CD4-positive, alpha-beta T cell (primary cell): Measurements from ENCODE around the gene RAB9B. TPM values are rescaled to one million over a fixed set of nuclear protein-coding genes. Genes with fewer than 3 reads are reported as not detected.

Experiments used
- ATAC-seq: fragments of 200-7000 bp; cut with Tn5 transposase; one replicate; pipeline ENCODE4 v1.10.0; 2022; ENCODE audit warnings: mild to moderate bottlenecking; ENCODE audit not compliant: poor library complexity
- CTCF ChIA-PET: fragments of 350-600 bp; sonication (Branson Sonifier 250); formaldehyde crosslinking; loops from one replicate; lab custom pipeline; 2021; ENCODE audit warnings: antibody characterized with exemption, inconsistent platforms; lab: Charles Lee
- POLR2A ChIA-PET: fragments of 350-600 bp; sonication (Branson Sonifier 250); formaldehyde crosslinking; loops from one replicate; lab custom pipeline; 2021; ENCODE audit warnings: antibody characterized with exemption, inconsistent platforms; lab: Charles Lee
- DNase-seq, 14 experiments: peaks; one replicate each; pipeline ENCODE4 v3.0.0-alpha.2; 2013 to 2020; ENCODE audit warnings: mixed read lengths in 2 of 14
- H3K27ac ChIP-seq, 2 donors: one replicate each; pipeline versions ENCODE4 v1.5.1 to v1.7.0; 2013; ENCODE audit warnings: low read length in 2 of 2, low read depth in 1 of 2, mild to moderate bottlenecking in 1 of 2
- H3K27me3 ChIP-seq, 2 experiments: 1 replicate in 1 of 2; 2 replicates in 1 of 2; pipeline versions ENCODE4 v1.6.1 to v1.7.0; 2013; ENCODE audit warnings: low read length in 2 of 2, control low read depth in 1 of 2, mild to moderate bottlenecking in 1 of 2, moderate library complexity in 1 of 2; ENCODE audit not compliant: insufficient read depth in 2 of 2, control insufficient read depth in 1 of 2
- H3K36me3 ChIP-seq: one replicate; pipeline ENCODE4 v1.6.1; 2013; ENCODE audit warnings: low read length, control low read depth; ENCODE audit not compliant: insufficient read depth
- H3K4me1 ChIP-seq: one replicate; pipeline ENCODE4 v1.6.1; 2013; ENCODE audit warnings: low read length, control low read depth; ENCODE audit not compliant: insufficient read depth
- H3K4me3 ChIP-seq: one replicate; pipeline ENCODE4 v1.5.1; 2013; ENCODE audit warnings: mild to moderate bottlenecking, low read length, moderate library complexity
- H3K9me3 ChIP-seq, 2 experiments: 1 replicate in 1 of 2; 2 replicates in 1 of 2; pipeline versions ENCODE4 v1.6.1 to v1.7.0; 2013; ENCODE audit warnings: low read length in 2 of 2, mild to moderate bottlenecking in 2 of 2, control low read depth in 1 of 2, moderate library complexity in 1 of 2; ENCODE audit not compliant: control insufficient read depth in 1 of 2, insufficient read depth in 1 of 2
- H3K27ac Mint-ChIP-seq: one replicate; pipeline ENCODE4 v1.8.0; 2020; ENCODE audit warnings: mixed read lengths
- H3K27me3 Mint-ChIP-seq: one replicate; pipeline ENCODE4 v1.8.0; 2021; ENCODE audit warnings: mixed read lengths
- H3K36me3 Mint-ChIP-seq: one replicate; pipeline ENCODE4 v1.8.0; 2021; ENCODE audit warnings: low read depth, mixed read lengths
- H3K4me1 Mint-ChIP-seq: one replicate; pipeline ENCODE4 v1.8.0; 2021; ENCODE audit warnings: low read depth, mixed read lengths
- H3K4me3 Mint-ChIP-seq: one replicate; pipeline ENCODE4 v1.8.0; 2020; ENCODE audit warnings: mild to moderate bottlenecking, mixed read lengths
- H3K9me3 Mint-ChIP-seq: one replicate; pipeline ENCODE4 v1.8.0; 2020; ENCODE audit warnings: mixed read lengths
- intact Hi-C, 2 experiments: fragments of 100-400 bp; cut with DNase I in 1 of 2; cut with micrococcal nuclease in 1 of 2; formaldehyde crosslinking; loops; one replicate each; pipeline versions ENCODE4 v1.15.1 to v1.9.0; 2023 to 2025; cut with DNase I, micrococcal nuclease
- total RNA-seq, 174 experiments: library from RNA in 2 of 174; stranded (reverse) in 2 of 174; gene quantifications; one replicate each; pipeline ENCODE4 v1.2.3 and lab custom pipeline; 2021 to 2026
- TF ChIP-seq, protein P1 (sequence below): fragments of 200-600 bp; IDR thresholded peaks from one replicate; pipeline ENCODE4 v1.8.0; 2022; ENCODE audit warnings: antibody characterized with exemption, mild to moderate bottlenecking

RAB9B gene
- total RNA-seq, 2 experiments from 2014 or later, result 0.11 TPM; not detected in 1

DNA sequence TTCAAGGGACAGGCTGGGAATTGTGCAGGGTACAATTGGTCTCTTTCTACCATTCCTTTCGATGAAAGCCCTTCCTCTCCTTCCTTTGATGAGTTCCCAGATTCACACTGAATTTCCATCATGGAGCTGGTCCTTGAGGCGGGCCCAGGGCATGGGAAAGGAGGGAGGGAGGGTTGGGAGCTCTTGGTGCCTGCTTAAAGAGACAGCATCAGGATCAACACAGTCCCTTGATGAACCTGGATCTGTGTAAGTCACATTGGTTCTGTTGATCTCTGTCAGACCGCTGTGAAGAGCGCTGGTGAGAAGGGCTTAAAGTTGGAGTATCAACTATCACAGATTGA, 51.0 kb downstream of the RAB9B start:
- POLR2A ChIA-PET, result no interaction called here
- TF ChIP-seq, protein P1, sequence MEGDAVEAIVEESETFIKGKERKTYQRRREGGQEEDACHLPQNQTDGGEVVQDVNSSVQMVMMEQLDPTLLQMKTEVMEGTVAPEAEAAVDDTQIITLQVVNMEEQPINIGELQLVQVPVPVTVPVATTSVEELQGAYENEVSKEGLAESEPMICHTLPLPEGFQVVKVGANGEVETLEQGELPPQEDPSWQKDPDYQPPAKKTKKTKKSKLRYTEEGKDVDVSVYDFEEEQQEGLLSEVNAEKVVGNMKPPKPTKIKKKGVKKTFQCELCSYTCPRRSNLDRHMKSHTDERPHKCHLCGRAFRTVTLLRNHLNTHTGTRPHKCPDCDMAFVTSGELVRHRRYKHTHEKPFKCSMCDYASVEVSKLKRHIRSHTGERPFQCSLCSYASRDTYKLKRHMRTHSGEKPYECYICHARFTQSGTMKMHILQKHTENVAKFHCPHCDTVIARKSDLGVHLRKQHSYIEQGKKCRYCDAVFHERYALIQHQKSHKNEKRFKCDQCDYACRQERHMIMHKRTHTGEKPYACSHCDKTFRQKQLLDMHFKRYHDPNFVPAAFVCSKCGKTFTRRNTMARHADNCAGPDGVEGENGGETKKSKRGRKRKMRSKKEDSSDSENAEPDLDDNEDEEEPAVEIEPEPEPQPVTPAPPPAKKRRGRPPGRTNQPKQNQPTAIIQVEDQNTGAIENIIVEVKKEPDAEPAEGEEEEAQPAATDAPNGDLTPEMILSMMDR, result no peak
- Histone ChIP-seq H3K4me1 (no peaks in the 10 kb centered on the region), H3K4me3 (no peak overlapping the region), H3K27ac (no peak overlapping the region), H3K36me3 (no peaks in the 10 kb centered on the region), H3K9me3 (no peaks in the 10 kb centered on the region), H3K27me3 (no peaks in the 10 kb centered on the region)
- H3K4me1 Mint-ChIP-seq, result no peaks in the 10 kb centered on the region
- intact Hi-C loops, result no loop called here
- H3K27me3 Mint-ChIP-seq, result peaks cover 8% of the 10 kb centered on the region
- no peak overlapping the region for H3K4me3 Mint-ChIP-seq
- no peak for DNase-seq
- CTCF ChIA-PET, result no interaction called here
- H3K27ac Mint-ChIP-seq, result no peak overlapping the region
- H3K36me3 Mint-ChIP-seq, result no peaks in the 10 kb centered on the region
- ATAC-seq, result no peak
- no peaks in the 10 kb centered on the region for H3K9me3 Mint-ChIP-seq

DNA sequence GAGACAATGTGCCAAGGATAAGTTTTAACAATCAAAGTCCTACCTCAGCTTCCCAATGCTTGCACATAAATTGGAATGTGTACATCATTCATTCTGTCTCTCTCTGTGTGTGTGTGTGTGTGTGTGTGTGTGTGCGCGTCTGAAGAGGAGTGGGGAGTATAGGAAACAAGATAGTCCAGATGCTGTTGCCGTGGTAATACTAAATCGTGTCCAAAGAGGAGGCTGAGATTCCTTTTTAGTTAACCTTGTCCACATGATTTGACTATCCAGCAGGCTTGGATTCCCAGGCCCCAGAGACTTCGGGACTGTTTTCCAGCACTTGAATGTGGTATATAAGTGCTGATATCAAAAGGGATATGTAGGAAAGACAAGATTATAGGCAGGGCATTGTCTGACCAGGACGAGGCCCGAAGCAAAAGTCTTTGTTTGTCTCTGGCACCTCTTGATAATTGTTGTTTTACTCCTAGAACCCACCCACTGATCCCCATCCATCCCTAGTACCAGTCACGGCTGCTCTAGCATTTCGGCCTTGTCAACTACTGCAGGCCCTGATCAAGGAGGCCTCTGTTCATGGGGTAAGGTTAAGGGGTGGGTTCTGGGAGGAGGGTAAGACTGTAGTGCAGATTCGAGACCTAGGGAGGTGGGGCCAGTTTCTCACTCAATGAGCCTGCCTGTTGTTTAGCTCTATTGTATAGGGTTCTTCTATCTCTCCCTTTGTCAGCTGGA, 51.6 kb downstream of the RAB9B start:
- no peaks in the 10 kb centered on the region for H3K4me1 ChIP-seq
- Mint-ChIP-seq H3K4me1 (no peaks in the 10 kb centered on the region), H3K4me3 (no peak overlapping the region), H3K27me3 (peaks cover 8% of the 10 kb centered on the region), H3K9me3 (no peaks in the 10 kb centered on the region), H3K36me3 (no peaks in the 10 kb centered on the region), H3K27ac (no peak overlapping the region)
- no peaks in the 10 kb centered on the region for H3K36me3 ChIP-seq
- H3K27me3 ChIP-seq, result no peaks in the 10 kb centered on the region
- H3K9me3 ChIP-seq, result no peaks in the 10 kb centered on the region
- no peak overlapping the region for H3K4me3 ChIP-seq
- POLR2A ChIA-PET, result no interaction called here
- ATAC-seq, result no peak
- TF ChIP-seq, protein P1, result no peak
- no peak overlapping the region for H3K27ac ChIP-seq
- CTCF ChIA-PET, result no interaction called here
- no peak for DNase-seq
- intact Hi-C loops, result no loop called here

DNA sequence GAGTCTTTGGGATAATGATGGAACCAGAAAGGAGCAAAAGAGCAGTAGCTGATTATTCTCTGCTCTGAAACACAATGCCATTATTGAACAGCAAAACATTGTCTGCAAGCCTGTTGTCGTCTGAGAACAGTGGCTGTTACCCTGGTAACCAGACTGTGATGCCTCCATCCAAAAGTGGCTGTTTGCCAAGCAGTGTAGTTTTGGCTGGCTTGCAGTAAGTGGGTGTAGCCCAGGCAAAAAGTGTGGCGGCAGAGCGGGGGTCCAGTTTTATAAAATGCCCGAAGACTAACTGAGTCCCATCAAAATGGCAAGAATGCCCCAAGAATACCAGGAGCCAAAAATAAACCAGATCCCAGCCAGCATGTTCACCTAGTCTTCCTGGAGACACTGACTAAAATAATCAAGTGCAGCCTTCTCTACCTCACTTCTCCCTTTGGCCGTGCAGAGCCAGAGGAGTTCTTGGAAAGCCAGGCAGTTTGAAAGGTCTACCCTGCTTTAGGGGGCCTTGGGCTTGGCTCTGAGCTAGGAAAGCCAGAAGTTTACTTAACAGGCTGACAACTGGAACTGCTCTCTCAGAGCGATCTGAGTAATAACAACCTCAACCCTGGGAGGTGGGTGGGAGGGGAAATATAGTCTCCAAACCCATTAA, 52.8 kb downstream of the RAB9B start:
- Mint-ChIP-seq H3K27me3 (peaks cover 8% of the 10 kb centered on the region), H3K9me3 (no peaks in the 10 kb centered on the region), H3K27ac (no peak overlapping the region), H3K4me3 (no peak overlapping the region), H3K4me1 (no peaks in the 10 kb centered on the region), H3K36me3 (no peaks in the 10 kb centered on the region)
- ChIA-PET POLR2A (no interaction called here), CTCF (no interaction called here)
- TF ChIP-seq, protein P1, result no peak
- Histone ChIP-seq H3K27ac (no peak overlapping the region), H3K36me3 (no peaks in the 10 kb centered on the region), H3K4me3 (no peak overlapping the region), H3K27me3 (no peaks in the 10 kb centered on the region), H3K4me1 (no peaks in the 10 kb centered on the region), H3K9me3 (no peaks in the 10 kb centered on the region)
- ATAC-seq (no peak), DNase-seq (no peak)
- intact Hi-C loops, result no loop called here
